ENCODE measurements around the gene PRODH2.

DNA sequence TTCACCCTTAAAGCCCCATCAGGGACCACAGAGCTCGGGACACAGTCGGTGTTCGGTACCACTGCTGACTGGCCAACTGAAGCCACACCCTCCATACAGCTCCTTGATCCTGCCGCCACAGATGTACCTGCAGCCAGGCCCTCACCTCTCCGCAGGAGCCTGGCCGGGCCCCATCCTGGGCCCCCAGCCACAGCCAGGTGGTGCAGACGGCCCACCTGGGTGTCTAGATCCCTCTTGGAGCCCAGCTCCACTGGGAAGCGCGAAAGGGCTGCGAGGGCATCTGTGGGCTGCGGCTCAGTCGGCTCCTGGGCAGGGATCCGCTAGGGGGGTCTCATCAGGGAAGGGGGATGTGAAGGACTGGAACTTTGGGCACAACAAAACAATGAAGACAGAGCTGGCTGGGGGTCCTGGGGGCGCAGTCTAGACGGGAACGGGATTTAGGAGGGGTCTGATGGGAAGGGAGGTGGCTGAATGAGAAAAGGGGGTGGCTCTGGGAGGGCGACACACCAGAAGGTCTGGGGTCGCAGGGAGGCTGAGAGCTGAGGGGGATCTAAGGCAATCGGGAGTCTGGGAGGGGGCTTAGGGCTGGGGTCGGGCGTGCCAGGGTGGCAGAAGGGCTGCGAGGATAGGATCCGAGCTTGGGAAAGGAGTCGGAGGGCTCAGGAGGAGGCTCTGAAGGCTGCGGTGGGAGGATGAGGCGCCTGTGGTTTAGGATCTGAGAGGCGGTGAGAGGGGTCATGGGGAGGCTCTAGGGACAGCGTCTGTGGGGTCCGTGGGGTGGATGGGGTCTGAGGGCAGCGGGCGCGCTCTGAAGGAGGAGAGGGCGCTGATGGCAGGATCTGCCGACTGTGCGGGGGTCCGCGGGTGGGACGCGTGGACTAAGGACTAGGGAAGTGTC is 15.8 kb downstream of the PRODH2 start:
- TF ChIP-seq, protein P1, sequence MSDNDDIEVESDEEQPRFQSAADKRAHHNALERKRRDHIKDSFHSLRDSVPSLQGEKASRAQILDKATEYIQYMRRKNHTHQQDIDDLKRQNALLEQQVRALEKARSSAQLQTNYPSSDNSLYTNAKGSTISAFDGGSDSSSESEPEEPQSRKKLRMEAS (IDR thresholded peaks at IDR 0.05; ENCODE audit: low read depth), result no peak
- TF ChIP-seq, protein P2, sequence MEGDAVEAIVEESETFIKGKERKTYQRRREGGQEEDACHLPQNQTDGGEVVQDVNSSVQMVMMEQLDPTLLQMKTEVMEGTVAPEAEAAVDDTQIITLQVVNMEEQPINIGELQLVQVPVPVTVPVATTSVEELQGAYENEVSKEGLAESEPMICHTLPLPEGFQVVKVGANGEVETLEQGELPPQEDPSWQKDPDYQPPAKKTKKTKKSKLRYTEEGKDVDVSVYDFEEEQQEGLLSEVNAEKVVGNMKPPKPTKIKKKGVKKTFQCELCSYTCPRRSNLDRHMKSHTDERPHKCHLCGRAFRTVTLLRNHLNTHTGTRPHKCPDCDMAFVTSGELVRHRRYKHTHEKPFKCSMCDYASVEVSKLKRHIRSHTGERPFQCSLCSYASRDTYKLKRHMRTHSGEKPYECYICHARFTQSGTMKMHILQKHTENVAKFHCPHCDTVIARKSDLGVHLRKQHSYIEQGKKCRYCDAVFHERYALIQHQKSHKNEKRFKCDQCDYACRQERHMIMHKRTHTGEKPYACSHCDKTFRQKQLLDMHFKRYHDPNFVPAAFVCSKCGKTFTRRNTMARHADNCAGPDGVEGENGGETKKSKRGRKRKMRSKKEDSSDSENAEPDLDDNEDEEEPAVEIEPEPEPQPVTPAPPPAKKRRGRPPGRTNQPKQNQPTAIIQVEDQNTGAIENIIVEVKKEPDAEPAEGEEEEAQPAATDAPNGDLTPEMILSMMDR (IDR thresholded peaks at IDR 0.05), result no peak
- TF ChIP-seq CHD2 (IDR thresholded peaks at IDR 0.05; ENCODE audit: low read length, partially characterized antibody), result no peak
- TF ChIP-seq POLR2AphosphoS5 (IDR thresholded peaks at IDR 0.05; ENCODE audit: low read depth, low read length), result no peak
- TF ChIP-seq RCOR1 (IDR thresholded peaks at IDR 0.05; ENCODE audit: low read length), result no peak
- no peak for TF ChIP-seq FOXM1 (IDR thresholded peaks at IDR 0.05; ENCODE audit: low read depth)
- TF ChIP-seq, protein P3, sequence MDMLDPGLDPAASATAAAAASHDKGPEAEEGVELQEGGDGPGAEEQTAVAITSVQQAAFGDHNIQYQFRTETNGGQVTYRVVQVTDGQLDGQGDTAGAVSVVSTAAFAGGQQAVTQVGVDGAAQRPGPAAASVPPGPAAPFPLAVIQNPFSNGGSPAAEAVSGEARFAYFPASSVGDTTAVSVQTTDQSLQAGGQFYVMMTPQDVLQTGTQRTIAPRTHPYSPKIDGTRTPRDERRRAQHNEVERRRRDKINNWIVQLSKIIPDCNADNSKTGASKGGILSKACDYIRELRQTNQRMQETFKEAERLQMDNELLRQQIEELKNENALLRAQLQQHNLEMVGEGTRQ (IDR thresholded peaks at IDR 0.05; ENCODE audit: borderline replicate concordance, low read depth, low read length), result no peak
- TF ChIP-seq EP300 (IDR thresholded peaks at IDR 0.05; ENCODE audit: borderline replicate concordance in 1 of 2, low read depth in 1 of 2, low read length in 1 of 2), result no peak
- TF ChIP-seq YY1 (IDR thresholded peaks at IDR 0.05; ENCODE audit: low read depth), result no peak
- no peak for TF ChIP-seq TCF12 (IDR thresholded peaks at IDR 0.05)
- TF ChIP-seq, protein P4, sequence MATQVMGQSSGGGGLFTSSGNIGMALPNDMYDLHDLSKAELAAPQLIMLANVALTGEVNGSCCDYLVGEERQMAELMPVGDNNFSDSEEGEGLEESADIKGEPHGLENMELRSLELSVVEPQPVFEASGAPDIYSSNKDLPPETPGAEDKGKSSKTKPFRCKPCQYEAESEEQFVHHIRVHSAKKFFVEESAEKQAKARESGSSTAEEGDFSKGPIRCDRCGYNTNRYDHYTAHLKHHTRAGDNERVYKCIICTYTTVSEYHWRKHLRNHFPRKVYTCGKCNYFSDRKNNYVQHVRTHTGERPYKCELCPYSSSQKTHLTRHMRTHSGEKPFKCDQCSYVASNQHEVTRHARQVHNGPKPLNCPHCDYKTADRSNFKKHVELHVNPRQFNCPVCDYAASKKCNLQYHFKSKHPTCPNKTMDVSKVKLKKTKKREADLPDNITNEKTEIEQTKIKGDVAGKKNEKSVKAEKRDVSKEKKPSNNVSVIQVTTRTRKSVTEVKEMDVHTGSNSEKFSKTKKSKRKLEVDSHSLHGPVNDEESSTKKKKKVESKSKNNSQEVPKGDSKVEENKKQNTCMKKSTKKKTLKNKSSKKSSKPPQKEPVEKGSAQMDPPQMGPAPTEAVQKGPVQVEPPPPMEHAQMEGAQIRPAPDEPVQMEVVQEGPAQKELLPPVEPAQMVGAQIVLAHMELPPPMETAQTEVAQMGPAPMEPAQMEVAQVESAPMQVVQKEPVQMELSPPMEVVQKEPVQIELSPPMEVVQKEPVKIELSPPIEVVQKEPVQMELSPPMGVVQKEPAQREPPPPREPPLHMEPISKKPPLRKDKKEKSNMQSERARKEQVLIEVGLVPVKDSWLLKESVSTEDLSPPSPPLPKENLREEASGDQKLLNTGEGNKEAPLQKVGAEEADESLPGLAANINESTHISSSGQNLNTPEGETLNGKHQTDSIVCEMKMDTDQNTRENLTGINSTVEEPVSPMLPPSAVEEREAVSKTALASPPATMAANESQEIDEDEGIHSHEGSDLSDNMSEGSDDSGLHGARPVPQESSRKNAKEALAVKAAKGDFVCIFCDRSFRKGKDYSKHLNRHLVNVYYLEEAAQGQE (IDR thresholded peaks at IDR 0.05; ENCODE audit: low read depth, low read length), result no peak
- no peak for TF ChIP-seq FOXJ3 (CRISPR knock-in tag; IDR thresholded peaks at IDR 0.05)
- no peak for TF ChIP-seq GABPA (IDR thresholded peaks at IDR 0.05; ENCODE audit: low read depth)

Measured in SK-N-SH (cell line).